Testis (tissue), 3 donors: Measurements from ENCODE around the gene PLEKHS1. TPM values are rescaled to one million over a fixed set of nuclear protein-coding genes. Genes with fewer than 3 reads are reported as not detected.
"Not testable (repeated sequence)": the region's sequence is repeated elsewhere in the genome, so short reads cannot be mapped to it uniquely, and the experiment has no call there.

Source experiments
- DNase-seq: peaks from one replicate; pipeline ENCODE4 v3.0.0-alpha.2; 2019
- H3K27ac ChIP-seq, 2 donors: fragments of 200-600 bp; sonication (generic); one replicate each; pipeline ENCODE4 v1.5.1; 2019
- H3K27me3 ChIP-seq: fragments of 200-600 bp; sonication (generic); one replicate; pipeline ENCODE4 v1.5.1; 2019
- H3K36me3 ChIP-seq: fragments of 200-600 bp; sonication (generic); one replicate; pipeline ENCODE4 v1.5.1; 2017; ENCODE audit warnings: low read depth; ENCODE audit errors: missing control alignments
- H3K4me1 ChIP-seq: fragments of 200-600 bp; sonication (generic); one replicate; pipeline ENCODE4 v1.5.1; 2019
- H3K4me3 ChIP-seq, 2 donors: fragments of 200-600 bp; sonication (generic); one replicate each; pipeline ENCODE4 v1.5.1; 2017 to 2019
- H3K9me3 ChIP-seq: fragments of 200-600 bp; sonication (generic); one replicate; pipeline ENCODE4 v1.5.1; 2017
- CTCF ChIP-seq, 3 experiments: fragments of 450-650 bp in 2 of 3; fragments of 200-600 bp in 1 of 3; sonication (generic) in 1 of 3; IDR thresholded peaks; one replicate each; pipeline ENCODE4 v1.5.1; 2016 to 2019; ENCODE audit warnings: antibody characterized with exemption in 3 of 3, mild to moderate bottlenecking in 2 of 3, moderate library complexity in 1 of 3
- POLR2A ChIP-seq: fragments of 450-650 bp; IDR thresholded peaks from one replicate; pipeline ENCODE4 v1.6.1; 2017; ENCODE audit warnings: antibody characterized with exemption, mild to moderate bottlenecking, moderate library complexity
- WGBS, 2 donors: methylation state at CpG; one replicate each; pipeline ENCODE4 v1.1.5; 2018; 5-methylcytosine and 5-hydroxymethylcytosine counted together
- intact Hi-C: fragments of 100-400 bp; cut with DNase I; formaldehyde crosslinking; loops from one replicate; pipeline ENCODE4 v1.15.1; 2023; ENCODE audit warnings: low total_unique reads
- microRNA-seq, 2 donors: library from miRNA; unstranded; fragments of <30 nt; microRNA quantifications; one replicate each; pipeline ENCODE4, GENCODE V29; 2016; ENCODE audit warnings: borderline number of aligned reads in 2 of 2, borderline replicate concordance in 1 of 2
- polyA plus RNA-seq: library from polyadenylated mRNA; stranded (reverse); fragments of 350-450 nt; fragmentation: Illumina TruSeq; extraction: RNeasy Lipid Tissue Mini Kit (QIAGEN cat#74804); gene quantifications from one replicate; pipeline ENCODE4 v1.2.3, GENCODE V29; 2014; ENCODE audit warnings: low read depth, low replicate concordance; ENCODE audit not compliant: insufficient read depth
- small RNA-seq, 2 donors: library from RNA; depleted of rRNA; stranded (forward); fragments of <200 nt; gene quantifications; one replicate each; pipeline ENCODE3, GENCODE V24; 2016
- total RNA-seq, 2 donors: library from RNA; depleted of rRNA; stranded (reverse); fragments of >200 nt; gene quantifications; one replicate each; pipeline ENCODE4 v1.2.3, GENCODE V29; 2016

Gene PLEKHS1
- total and polyA plus RNA-seq, 3 donors from 2014 or later = 0.31 to 2.2 (median 1.1) TPM

GRCh38 chr10:113822174-113822573 is 70.7 kb downstream of the PLEKHS1 start:
- H3K27ac ChIP-seq = no peak overlapping the region
- no peak for DNase-seq
- 94 to 95% methylated on average over 7 of the region's 7 CpGs for WGBS, 2 donors
- H3K9me3 ChIP-seq = no peaks in the 10 kb centered on the region
- H3K4me1 ChIP-seq = no peaks in the 10 kb centered on the region
- TF ChIP-seq POLR2A = no peak
- TF ChIP-seq CTCF (IDR thresholded peaks at IDR 0.05) = no peak
- H3K36me3 ChIP-seq = no peaks in the 10 kb centered on the region
- intact Hi-C loops = no loop called here
- H3K4me3 ChIP-seq = no peak overlapping the region
- H3K27me3 ChIP-seq = no peaks in the 10 kb centered on the region

DNA sequence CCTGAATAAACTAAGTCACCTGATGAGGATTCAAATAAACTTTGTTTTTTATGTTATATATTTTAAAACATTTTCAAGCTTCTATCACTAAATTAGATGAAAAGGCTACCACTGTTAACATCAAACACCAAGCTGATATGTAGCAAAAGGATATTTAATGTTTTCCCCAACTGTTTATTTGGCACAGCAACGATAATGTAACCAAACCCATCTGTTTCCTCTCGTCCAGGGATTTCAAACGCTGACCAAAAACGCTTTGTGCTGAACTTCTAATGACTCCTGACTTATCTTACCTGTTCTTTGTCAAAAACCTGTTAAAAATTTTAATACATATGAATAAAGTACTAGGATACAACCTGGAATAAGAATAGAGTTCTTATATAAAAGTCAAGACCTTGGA is 71.9 kb downstream of the PLEKHS1 start:
- no peak for DNase-seq
- Histone ChIP-seq H3K4me1 (no peaks in the 10 kb centered on the region), H3K4me3 (no peak overlapping the region), H3K27ac (no peak overlapping the region), H3K9me3 (no peaks in the 10 kb centered on the region), H3K27me3 (no peaks in the 10 kb centered on the region), H3K36me3 (no peaks in the 10 kb centered on the region)
- TF ChIP-seq POLR2A (no peak), CTCF (IDR thresholded peaks at IDR 0.05) (no peak)
- intact Hi-C loops = no loop called here
- 33 to 43% methylated on average over 4 of the region's 4 CpGs for WGBS, 2 donors

DNA sequence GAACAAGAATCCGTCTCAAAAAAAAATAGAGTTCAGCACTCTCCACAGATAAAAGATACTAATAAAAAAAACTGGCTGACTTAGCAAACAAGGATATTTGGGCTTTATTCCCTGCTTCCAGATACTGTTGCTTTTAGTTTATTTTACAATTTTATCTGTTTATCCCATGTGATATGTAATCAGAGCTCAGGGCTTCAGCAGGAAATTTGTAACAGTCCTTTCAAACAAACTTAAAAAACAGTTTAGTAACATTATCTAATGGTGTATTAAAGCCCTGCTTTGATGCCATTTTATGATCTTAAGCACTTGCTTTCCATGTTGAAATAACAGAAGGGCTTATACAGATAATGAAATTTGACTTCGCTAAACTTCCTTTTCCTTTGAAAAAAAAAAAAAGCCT is 74.3 kb downstream of the PLEKHS1 start:
- H3K27ac ChIP-seq = no peak overlapping the region
- H3K36me3 ChIP-seq = no peaks in the 10 kb centered on the region
- H3K9me3 ChIP-seq = no peaks in the 10 kb centered on the region
- H3K4me3 ChIP-seq = no peak overlapping the region
- no peak for DNase-seq
- no peak for TF ChIP-seq POLR2A
- TF ChIP-seq CTCF (IDR thresholded peaks at IDR 0.05) = no peak
- WGBS, 2 donors = 87 to 91% methylated on average over 2 of the region's 2 CpGs
- intact Hi-C loops = no loop called here
- H3K27me3 ChIP-seq = no peaks in the 10 kb centered on the region
- no peaks in the 10 kb centered on the region for H3K4me1 ChIP-seq

- WGBS, 2 donors = 72 to 80% methylated on average over 10 of the region's 10 CpGs
- H3K9me3 ChIP-seq, H3K4me3 ChIP-seq, intact Hi-C loops, H3K27me3 ChIP-seq, H3K4me1 ChIP-seq, H3K36me3 ChIP-seq, H3K27ac ChIP-seq, DNase-seq: not testable (repeated sequence)
Observed at GRCh38 chr10:113828567-113828966, 77.1 kb downstream of the PLEKHS1 start.

Small RNA genes lying within 50 kb of the gene (microRNA-seq; reads per million reads assigned to microRNA genes)
- gene MIR4483 = 0 to 0.69 reads per million in 2 donors

Small RNA genes lying within 50 kb of the gene (small RNA-seq; reads per million reads assigned to genes)
- 0 reads per million in 2 donors for gene RF00560

Other genes starting within 250 kb of the PLEKHS1 start
- under 1 TPM in 1 of 2 donors, not detected in 1; 0.37 TPM for gene HABP2, start 198.6 kb upstream of the PLEKHS1 start, total RNA-seq
- gene HABP2, start 198.6 kb upstream of the PLEKHS1 start, polyA plus RNA-seq = 1.9 TPM
- 1 to 10 TPM; 2.1 to 2.8 TPM for gene NRAP, start 87.6 kb upstream of the PLEKHS1 start, total RNA-seq
- gene NRAP, start 87.6 kb upstream of the PLEKHS1 start, polyA plus RNA-seq = 7.9 TPM
- 10 to 100 TPM in 1 of 2 donors, 1 to 10 TPM in 1; 7.5 to 11.8 TPM for gene CASP7, start 71.8 kb upstream of the PLEKHS1 start, total RNA-seq
- gene CASP7, start 71.8 kb upstream of the PLEKHS1 start, polyA plus RNA-seq = 12.7 TPM
- 1 to 10 TPM; 8.9 to 9.5 TPM for gene DCLRE1A, start 102.4 kb downstream of the PLEKHS1 start, total RNA-seq
- 7.2 TPM for gene DCLRE1A, start 102.4 kb downstream of the PLEKHS1 start, polyA plus RNA-seq
- 10 to 100 TPM; 34.3 to 37.7 TPM for gene NHLRC2, start 103.0 kb downstream of the PLEKHS1 start, total RNA-seq
- gene NHLRC2, start 103.0 kb downstream of the PLEKHS1 start, polyA plus RNA-seq = 8.7 TPM